ENCODE results near the gene AKT1S1. TPM values are rescaled to one million over a fixed set of nuclear protein-coding genes. Genes with fewer than 3 reads are reported as not detected.

Gene AKT1S1
- total RNA-seq, 4 donors from 2014 or later = 17.2 to 30.5 (median 23.3) TPM

GRCh38 chr19:49849433-49850220 is 27.5 kb downstream of the AKT1S1 start:
- TF ChIP-seq, protein P1, sequence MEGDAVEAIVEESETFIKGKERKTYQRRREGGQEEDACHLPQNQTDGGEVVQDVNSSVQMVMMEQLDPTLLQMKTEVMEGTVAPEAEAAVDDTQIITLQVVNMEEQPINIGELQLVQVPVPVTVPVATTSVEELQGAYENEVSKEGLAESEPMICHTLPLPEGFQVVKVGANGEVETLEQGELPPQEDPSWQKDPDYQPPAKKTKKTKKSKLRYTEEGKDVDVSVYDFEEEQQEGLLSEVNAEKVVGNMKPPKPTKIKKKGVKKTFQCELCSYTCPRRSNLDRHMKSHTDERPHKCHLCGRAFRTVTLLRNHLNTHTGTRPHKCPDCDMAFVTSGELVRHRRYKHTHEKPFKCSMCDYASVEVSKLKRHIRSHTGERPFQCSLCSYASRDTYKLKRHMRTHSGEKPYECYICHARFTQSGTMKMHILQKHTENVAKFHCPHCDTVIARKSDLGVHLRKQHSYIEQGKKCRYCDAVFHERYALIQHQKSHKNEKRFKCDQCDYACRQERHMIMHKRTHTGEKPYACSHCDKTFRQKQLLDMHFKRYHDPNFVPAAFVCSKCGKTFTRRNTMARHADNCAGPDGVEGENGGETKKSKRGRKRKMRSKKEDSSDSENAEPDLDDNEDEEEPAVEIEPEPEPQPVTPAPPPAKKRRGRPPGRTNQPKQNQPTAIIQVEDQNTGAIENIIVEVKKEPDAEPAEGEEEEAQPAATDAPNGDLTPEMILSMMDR (IDR thresholded peaks at IDR 0.05) = no peak
- TF ChIP-seq POLR2A (IDR thresholded peaks at IDR 0.05) = no peak
- no peak for DNase-seq

GRCh38 chr19:49848938-49849337 is 28.2 kb downstream of the AKT1S1 start:
- DNase-seq = no peak
- TF ChIP-seq POLR2A (IDR thresholded peaks at IDR 0.05) = no peak
- TF ChIP-seq, protein P1 (IDR thresholded peaks at IDR 0.05) = no peak
- no peaks in the 10 kb centered on the region for H3K27me3 ChIP-seq
- H3K9me3 ChIP-seq = no peaks in the 10 kb centered on the region
- peaks cover 0 to 17% (median 9%) of the 10 kb centered on the region in 4 donors for H3K4me1 ChIP-seq
- H3K4me3 ChIP-seq = no peak overlapping the region
- no peaks in the 10 kb centered on the region for H3K36me3 ChIP-seq
- H3K27ac ChIP-seq = no peak overlapping the region

More at GRCh38 chr19:49849433-49850220, 27.5 kb downstream of the AKT1S1 start:
- no peaks in the 10 kb centered on the region for H3K9me3 ChIP-seq
- no peaks in the 10 kb centered on the region for H3K27me3 ChIP-seq
- H3K4me1 ChIP-seq = peaks cover 0 to 17% (median 9%) of the 10 kb centered on the region in 4 donors
- H3K27ac ChIP-seq = peak overlapping the region in 3 of 4 donors; percentile 98 to 100 (median 100)
- peaks cover 0 to under 1% (median 0%) of the 10 kb centered on the region in 3 donors for H3K36me3 ChIP-seq
- peak overlapping the region in 2 of 4 donors; percentile 96 to 98 for H3K4me3 ChIP-seq

DNA sequence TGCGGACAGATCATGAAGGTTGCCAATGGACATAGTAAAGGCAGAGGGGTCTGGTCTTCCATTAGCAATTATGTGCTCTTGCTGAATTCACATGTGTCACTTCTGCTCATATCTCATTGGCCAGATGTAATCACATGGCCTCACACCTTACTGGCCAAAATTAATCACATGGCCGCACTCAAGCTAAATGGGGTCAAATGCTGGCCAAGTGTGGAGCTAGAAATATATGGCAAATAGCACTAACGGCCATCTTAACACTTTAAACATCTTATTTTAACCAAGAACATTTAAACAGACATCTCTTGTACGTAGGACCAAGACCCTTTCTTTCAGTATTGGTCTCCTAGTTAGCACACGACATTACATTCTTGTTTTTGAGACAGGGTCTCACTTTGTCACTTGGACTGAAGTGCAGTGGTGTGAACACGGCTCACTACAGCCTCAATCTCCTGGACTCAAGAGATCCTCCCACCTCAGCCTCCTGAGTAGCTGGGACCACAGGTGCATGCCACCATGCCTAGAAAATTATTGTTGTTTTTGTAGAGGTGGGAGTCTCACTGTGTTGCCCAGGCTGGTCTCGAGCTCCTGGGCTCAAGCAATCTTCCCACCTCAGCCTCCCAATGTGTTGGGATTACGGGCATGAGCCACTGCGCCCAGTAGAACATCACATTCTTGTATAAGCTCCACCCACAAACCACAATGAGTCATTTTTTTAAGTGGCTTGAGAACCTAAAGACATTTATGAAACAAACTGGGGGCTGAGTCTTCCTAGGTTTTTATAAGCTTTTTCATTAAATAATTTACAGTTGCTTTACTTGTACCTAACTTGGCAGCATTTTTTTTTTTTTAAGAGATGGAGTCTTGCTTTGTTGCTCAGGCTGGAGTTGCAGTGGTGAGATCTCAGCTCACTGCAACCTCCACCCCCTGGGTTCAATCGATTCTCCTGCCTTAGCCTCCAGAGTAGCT is 29.1 kb downstream of the AKT1S1 start:
- DNase-seq = no peak
- no peak overlapping the region for H3K4me3 ChIP-seq

GRCh38 chr19:49846408-49846807 is 30.7 kb downstream of the AKT1S1 start:
- H3K27ac ChIP-seq = no peak overlapping the region
- peaks cover 0 to 5% (median 0%) of the 10 kb centered on the region in 4 donors for H3K4me1 ChIP-seq
- no peak for DNase-seq

More for the DNA sequence above, 29.1 kb downstream of the AKT1S1 start:
- Histone ChIP-seq H3K27me3 (no peaks in the 10 kb centered on the region), H3K4me1 (peaks cover 0 to 11% (median 9%) of the 10 kb centered on the region in 4 donors), H3K27ac (peak overlapping the region in 1 of 4 donors; percentile 8), H3K9me3 (no peaks in the 10 kb centered on the region), H3K36me3 (no peaks in the 10 kb centered on the region)
- TF ChIP-seq, protein P1 (IDR thresholded peaks at IDR 0.05) = no peak
- TF ChIP-seq POLR2A (IDR thresholded peaks at IDR 0.05) = no peak

DNA sequence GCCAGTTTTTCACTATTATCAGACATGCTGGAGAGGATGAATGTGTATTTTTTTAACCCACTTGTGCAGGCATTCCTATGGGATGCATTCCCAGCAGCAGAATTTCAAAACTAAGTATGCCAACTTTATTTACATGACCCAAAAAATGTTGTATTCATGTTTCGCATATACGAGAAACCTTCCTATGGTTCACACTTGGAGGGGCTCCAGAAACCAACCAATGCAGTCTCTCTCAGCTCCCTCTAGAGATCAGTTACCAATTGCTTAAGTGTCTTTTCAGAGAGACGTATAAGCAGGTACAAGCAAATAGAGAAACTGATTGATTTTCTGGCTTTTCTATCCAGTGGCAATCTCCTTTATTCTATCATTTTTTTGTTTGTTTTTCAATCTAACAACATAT is 31.7 kb downstream of the AKT1S1 start:
- Histone ChIP-seq H3K27ac (no peak overlapping the region), H3K4me3 (no peak overlapping the region), H3K36me3 (no peaks in the 10 kb centered on the region), H3K27me3 (no peaks in the 10 kb centered on the region), H3K9me3 (no peaks in the 10 kb centered on the region), H3K4me1 (peaks cover 0 to 5% (median 0%) of the 10 kb centered on the region in 4 donors)
- no peak for DNase-seq
- TF ChIP-seq, protein P1 (IDR thresholded peaks at IDR 0.05) = no peak
- no peak for TF ChIP-seq POLR2A (IDR thresholded peaks at IDR 0.05)

More at GRCh38 chr19:49846408-49846807, 30.7 kb downstream of the AKT1S1 start:
- no peak overlapping the region for H3K4me3 ChIP-seq
- TF ChIP-seq, protein P1 (IDR thresholded peaks at IDR 0.05) = no peak
- no peak for TF ChIP-seq POLR2A (IDR thresholded peaks at IDR 0.05)
- no peaks in the 10 kb centered on the region for H3K36me3 ChIP-seq
- H3K9me3 ChIP-seq = no peaks in the 10 kb centered on the region
- no peaks in the 10 kb centered on the region for H3K27me3 ChIP-seq
